ENCODE measurements around the gene ANK2.

GRCh38 chr4:113394730-113395530 is 345.5 kb downstream of the ANK2 start:
- TF ChIP-seq, protein P1, sequence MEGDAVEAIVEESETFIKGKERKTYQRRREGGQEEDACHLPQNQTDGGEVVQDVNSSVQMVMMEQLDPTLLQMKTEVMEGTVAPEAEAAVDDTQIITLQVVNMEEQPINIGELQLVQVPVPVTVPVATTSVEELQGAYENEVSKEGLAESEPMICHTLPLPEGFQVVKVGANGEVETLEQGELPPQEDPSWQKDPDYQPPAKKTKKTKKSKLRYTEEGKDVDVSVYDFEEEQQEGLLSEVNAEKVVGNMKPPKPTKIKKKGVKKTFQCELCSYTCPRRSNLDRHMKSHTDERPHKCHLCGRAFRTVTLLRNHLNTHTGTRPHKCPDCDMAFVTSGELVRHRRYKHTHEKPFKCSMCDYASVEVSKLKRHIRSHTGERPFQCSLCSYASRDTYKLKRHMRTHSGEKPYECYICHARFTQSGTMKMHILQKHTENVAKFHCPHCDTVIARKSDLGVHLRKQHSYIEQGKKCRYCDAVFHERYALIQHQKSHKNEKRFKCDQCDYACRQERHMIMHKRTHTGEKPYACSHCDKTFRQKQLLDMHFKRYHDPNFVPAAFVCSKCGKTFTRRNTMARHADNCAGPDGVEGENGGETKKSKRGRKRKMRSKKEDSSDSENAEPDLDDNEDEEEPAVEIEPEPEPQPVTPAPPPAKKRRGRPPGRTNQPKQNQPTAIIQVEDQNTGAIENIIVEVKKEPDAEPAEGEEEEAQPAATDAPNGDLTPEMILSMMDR (IDR thresholded peaks at IDR 0.05; ENCODE audit: borderline replicate concordance, extremely low read depth, low read length, poor library complexity, severe bottlenecking), result peak; percentile 84
- no peak for TF ChIP-seq EZH2 (IDR thresholded peaks at IDR 0.05; ENCODE audit: borderline replicate concordance, low read depth, low read length, severe bottlenecking)
